Astrocyte of the spinal cord (primary cell): ENCODE results near the gene GRM7.

Experiments used
- DNase-seq: peaks from one replicate; pipeline ENCODE4 v3.0.0; 2011; ENCODE audit warnings: low read depth, low spot score
- H3K4me3 ChIP-seq: 2 replicates; pipeline ENCODE4 v1.5.1; 2011; ENCODE audit warnings: low read depth, mild to moderate bottlenecking, low read length, moderate library complexity
- CTCF ChIP-seq: IDR thresholded peaks from 2 replicates; pipeline ENCODE4 v1.5.1; 2012; ENCODE audit warnings: low read depth, mild to moderate bottlenecking, low read length, inconsistent platforms
- in situ Hi-C: cut with HindIII; loops from 2 replicates; pipeline ENCODE4 v1.10.0; 2017; ENCODE audit warnings: low sequenced_read_pairs

The GRM7 gene

GRCh38 chr3:7744850-7745249 is 883.9 kb downstream of the GRM7 start:
- no peak for DNase-seq
- no peak for TF ChIP-seq CTCF
- H3K4me3 ChIP-seq, result no peak overlapping the region
- in situ Hi-C loops, result no loop called here

- in situ Hi-C loops, result no loop called here
- DNase-seq, result no peak
- no peak overlapping the region for H3K4me3 ChIP-seq
- TF ChIP-seq CTCF, result no peak
Measured at GRCh38 chr3:7745711-7746110, 884.8 kb downstream of the GRM7 start.

GRCh38 chr3:7749931-7750695 is 889.2 kb downstream of the GRM7 start:
- TF ChIP-seq CTCF, result no peak
- H3K4me3 ChIP-seq, result no peak overlapping the region
- in situ Hi-C loops, result no loop called here
- DNase-seq, result no peak

GRCh38 chr3:7752005-7752404 is 891.1 kb downstream of the GRM7 start:
- in situ Hi-C loops, result no loop called here
- DNase-seq, result no peak
- H3K4me3 ChIP-seq, result no peak overlapping the region
- no peak for TF ChIP-seq CTCF

- no peak for DNase-seq
- H3K4me3 ChIP-seq, result no peak overlapping the region
- in situ Hi-C loops, result no loop called here
Measured at GRCh38 chr3:7754653-7755441, 893.9 kb downstream of the GRM7 start.

GRCh38 chr3:7759630-7760029 is 898.7 kb downstream of the GRM7 start:
- no peak overlapping the region for H3K4me3 ChIP-seq
- DNase-seq, result no peak
- TF ChIP-seq CTCF, result no peak
- in situ Hi-C loops, result no loop called here

More at GRCh38 chr3:7754653-7755441, 893.9 kb downstream of the GRM7 start:
- TF ChIP-seq CTCF, result no peak
